ENCODE data around the gene LPP. TPM values are rescaled to one million over a fixed set of nuclear protein-coding genes. Genes with fewer than 3 reads are reported as not detected.

The LPP gene
- total RNA-seq, 1 experiment from 2014 or later: 54.0 TPM

DNA sequence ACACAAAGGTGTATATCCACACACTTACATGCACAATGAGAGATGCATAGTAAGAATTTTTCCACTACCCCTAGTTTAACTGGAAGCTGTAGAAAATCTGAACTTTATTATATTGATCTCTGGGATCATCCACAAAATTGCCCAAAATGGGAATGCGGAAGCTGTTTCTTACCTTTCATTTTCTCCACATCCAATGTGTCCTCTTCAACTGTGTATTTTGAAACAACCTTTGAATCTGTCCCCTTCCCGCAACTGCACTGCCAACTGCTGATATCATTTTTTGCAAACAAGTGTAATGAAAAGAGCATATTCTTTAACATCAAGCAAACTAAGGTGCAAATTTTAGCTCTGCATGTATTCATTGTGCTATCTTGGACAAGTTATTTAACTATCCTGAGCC is 590.2 kb downstream of the LPP start:
- H3K4me1 ChIP-seq (ENCODE audit: control insufficient read depth in 1 of 2, insufficient read depth in 2 of 2, low read length in 2 of 2): no peaks in the 10 kb centered on the region
- H3K9me3 ChIP-seq (ENCODE audit: control insufficient read depth in 1 of 2, insufficient read depth in 1 of 2, low read depth in 1 of 2, low read length in 2 of 2): no peaks in the 10 kb centered on the region
- no TSS peak for BruUV-seq (replicated peaks)
- no peak overlapping the region for H3K4me2 ChIP-seq (ENCODE audit: low read length)
- POLR2A ChIA-PET: no interaction called here
- TF ChIP-seq RAD21 (IDR thresholded peaks at IDR 0.05; ENCODE audit: low read depth) (no peak), JUND (IDR thresholded peaks at IDR 0.05) (no peak), TCF7L2 (IDR thresholded peaks at IDR 0.05; ENCODE audit: borderline replicate concordance, extremely low read depth, insufficient read depth, insufficient read length) (no peak), YY1 (IDR thresholded peaks at IDR 0.05; ENCODE audit: extremely low read depth, insufficient replicate concordance, low read depth, low read length) (no peak), ATF3 (IDR thresholded peaks at IDR 0.05) (no peak), SRF (IDR thresholded peaks at IDR 0.05; ENCODE audit: low read depth) (no peak), ZFX (IDR thresholded peaks at IDR 0.05) (no peak), ZNF274 (IDR thresholded peaks at IDR 0.05; ENCODE audit: low read depth, low read length) (no peak), FOSL1 (IDR thresholded peaks at IDR 0.05; ENCODE audit: low read depth) (no peak), POLR2A (IDR thresholded peaks at IDR 0.05; ENCODE audit: borderline replicate concordance, extremely low read depth, insufficient read depth, insufficient read length) (no peak), ELF1 (IDR thresholded peaks at IDR 0.05; ENCODE audit: borderline replicate concordance, low read depth) (no peak), EGR1 (IDR thresholded peaks at IDR 0.05; ENCODE audit: low read depth) (no peak), REST (IDR thresholded peaks at IDR 0.05; ENCODE audit: low read depth) (no peak), ZBTB33 (IDR thresholded peaks at IDR 0.05; ENCODE audit: extremely low read depth, insufficient replicate concordance, low read length) (no peak), EZH2 (IDR thresholded peaks at IDR 0.05) (no peak), POLR2AphosphoS5 (IDR thresholded peaks at IDR 0.05; ENCODE audit: low read depth, low read length) (no peak)
- TF ChIP-seq, protein P1, sequence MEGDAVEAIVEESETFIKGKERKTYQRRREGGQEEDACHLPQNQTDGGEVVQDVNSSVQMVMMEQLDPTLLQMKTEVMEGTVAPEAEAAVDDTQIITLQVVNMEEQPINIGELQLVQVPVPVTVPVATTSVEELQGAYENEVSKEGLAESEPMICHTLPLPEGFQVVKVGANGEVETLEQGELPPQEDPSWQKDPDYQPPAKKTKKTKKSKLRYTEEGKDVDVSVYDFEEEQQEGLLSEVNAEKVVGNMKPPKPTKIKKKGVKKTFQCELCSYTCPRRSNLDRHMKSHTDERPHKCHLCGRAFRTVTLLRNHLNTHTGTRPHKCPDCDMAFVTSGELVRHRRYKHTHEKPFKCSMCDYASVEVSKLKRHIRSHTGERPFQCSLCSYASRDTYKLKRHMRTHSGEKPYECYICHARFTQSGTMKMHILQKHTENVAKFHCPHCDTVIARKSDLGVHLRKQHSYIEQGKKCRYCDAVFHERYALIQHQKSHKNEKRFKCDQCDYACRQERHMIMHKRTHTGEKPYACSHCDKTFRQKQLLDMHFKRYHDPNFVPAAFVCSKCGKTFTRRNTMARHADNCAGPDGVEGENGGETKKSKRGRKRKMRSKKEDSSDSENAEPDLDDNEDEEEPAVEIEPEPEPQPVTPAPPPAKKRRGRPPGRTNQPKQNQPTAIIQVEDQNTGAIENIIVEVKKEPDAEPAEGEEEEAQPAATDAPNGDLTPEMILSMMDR (IDR thresholded peaks at IDR 0.05 in 2 of 3, conservative IDR thresholded peaks at IDR 0.05 in 1 of 3; ENCODE audit: borderline replicate concordance in 1 of 3, insufficient read depth in 1 of 3, low read depth in 2 of 3, low read length in 2 of 3): no peak
- H3K4me3 ChIP-seq (replicated peaks in 1 of 2; ENCODE audit: low read depth in 1 of 2, low read length in 2 of 2): no peak overlapping the region
- no peak for ATAC-seq
- no peaks in the 10 kb centered on the region for H3K27me3 ChIP-seq (ENCODE audit: insufficient read depth, low read length)
- CTCF ChIA-PET: no interaction called here
- H3K36me3 ChIP-seq (ENCODE audit: control insufficient read depth in 1 of 2, insufficient read depth in 2 of 2, low read length in 2 of 2): no peaks in the 10 kb centered on the region
- no peak overlapping the region for H3K27ac ChIP-seq (ENCODE audit: low read depth, low read length)
- intact Hi-C loops (cut with micrococcal nuclease): no loop called here
- H3K79me2 ChIP-seq (ENCODE audit: insufficient read depth, low read length): no peaks in the 10 kb centered on the region
- no peaks in the 10 kb centered on the region for H4K20me1 ChIP-seq (ENCODE audit: insufficient read depth)
- RAD21 ChIA-PET (ENCODE audit: low non-redundant PET in 1 of 2, low total read pairs in 2 of 2, uncharacterized antibody in 2 of 2, unreplicated experiment in 2 of 2): no interaction called here
- H3K9me2 ChIP-seq (ENCODE audit: insufficient read depth): no peaks in the 10 kb centered on the region
- no peak for DNase-seq (ENCODE audit: low read depth, low spot score)
- no peak overlapping the region for H2AFZ ChIP-seq (ENCODE audit: low read depth, low read length, poor library complexity, severe bottlenecking)
- no peak overlapping the region for H3K9ac ChIP-seq (ENCODE audit: low read length)
